Stimulated activated effector memory CD8-positive, alpha-beta T cell treated with anti-CD3 and anti-CD28 coated beads, Interleukin-12 subunit alpha, Interleukin-12 subunit beta, amount 100 ng/mL, for 72 hours (primary cell): ENCODE results near the gene MAP3K5.

ENCODE experiments used
- ATAC-seq: fragments of 150-1000 bp; cut with Tn5 transposase; 2 replicates; pipeline ENCODE4 v1.10.0; 2021
- DNase-seq, 2 donors: peaks; one replicate each; pipeline ENCODE4 v3.0.0; 2021 to 2022; ENCODE audit warnings: low spot score in 2 of 2
- H3K27ac Mint-ChIP-seq: one replicate; pipeline ENCODE4 v1.8.0; 2022; ENCODE audit warnings: mild to moderate bottlenecking, mixed read lengths
- H3K36me3 Mint-ChIP-seq: one replicate; pipeline ENCODE4 v1.8.0; 2022; ENCODE audit warnings: mild to moderate bottlenecking, mixed read lengths
- H3K4me1 Mint-ChIP-seq: one replicate; pipeline ENCODE4 v1.8.0; 2022; ENCODE audit warnings: mixed read lengths
- H3K4me3 Mint-ChIP-seq: one replicate; pipeline ENCODE4 v1.8.0; 2022; ENCODE audit warnings: mild to moderate bottlenecking, mixed read lengths
- H3K9me3 Mint-ChIP-seq: one replicate; pipeline ENCODE4 v1.8.0; 2022; ENCODE audit warnings: mixed read lengths

Gene MAP3K5

DNA sequence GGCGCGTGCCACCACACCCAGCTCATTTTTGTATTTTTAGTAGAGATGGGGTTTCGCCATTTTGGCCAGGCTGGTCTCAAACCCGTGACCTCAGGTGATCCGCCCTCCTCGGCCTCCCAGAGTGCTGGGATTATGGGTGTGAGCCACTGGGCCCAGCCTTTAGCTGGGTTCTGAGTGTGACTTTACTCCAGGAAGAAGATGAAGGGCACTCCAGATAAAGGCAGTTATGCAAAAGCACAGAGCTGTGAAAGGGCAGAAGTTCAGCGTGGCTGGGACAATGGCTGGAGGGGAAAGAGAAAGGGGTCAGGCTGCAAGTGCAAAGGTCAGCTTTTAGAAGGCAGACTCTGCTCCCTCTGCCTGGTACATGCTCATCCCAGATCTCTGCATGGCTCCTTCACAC lies 39.7 kb downstream of the MAP3K5 start:
- Mint-ChIP-seq H3K27ac (peak overlapping the region; percentile 63), H3K4me3 (peak overlapping the region; percentile 62), H3K4me1 (peaks cover 86% of the 10 kb centered on the region), H3K36me3 (no peaks in the 10 kb centered on the region), H3K9me3 (no peaks in the 10 kb centered on the region)
- no peak for ATAC-seq
- peak in 1 of 2 donors; percentile 48 for DNase-seq

DNA sequence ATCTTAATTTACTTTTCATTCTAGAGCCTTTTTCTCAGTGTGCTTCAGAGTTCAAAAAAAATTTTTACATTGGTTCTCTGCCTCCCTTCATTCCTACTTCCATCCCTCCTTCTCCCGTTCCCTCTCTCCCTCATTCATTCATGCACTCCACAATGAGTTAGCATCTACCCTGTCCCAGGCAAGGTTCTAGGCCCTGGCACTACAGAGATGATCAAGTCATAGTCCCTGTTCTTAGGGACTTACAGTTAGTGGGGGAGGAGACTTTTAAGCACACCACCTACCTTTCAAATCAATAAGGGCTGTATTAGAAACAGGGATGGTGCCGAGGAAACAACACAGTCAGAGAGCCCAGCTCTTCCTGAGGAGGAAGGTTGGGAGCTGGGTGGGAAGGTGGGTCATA lies 40.3 kb downstream of the MAP3K5 start:
- no peaks in the 10 kb centered on the region for H3K36me3 Mint-ChIP-seq
- no peak for ATAC-seq

DNA sequence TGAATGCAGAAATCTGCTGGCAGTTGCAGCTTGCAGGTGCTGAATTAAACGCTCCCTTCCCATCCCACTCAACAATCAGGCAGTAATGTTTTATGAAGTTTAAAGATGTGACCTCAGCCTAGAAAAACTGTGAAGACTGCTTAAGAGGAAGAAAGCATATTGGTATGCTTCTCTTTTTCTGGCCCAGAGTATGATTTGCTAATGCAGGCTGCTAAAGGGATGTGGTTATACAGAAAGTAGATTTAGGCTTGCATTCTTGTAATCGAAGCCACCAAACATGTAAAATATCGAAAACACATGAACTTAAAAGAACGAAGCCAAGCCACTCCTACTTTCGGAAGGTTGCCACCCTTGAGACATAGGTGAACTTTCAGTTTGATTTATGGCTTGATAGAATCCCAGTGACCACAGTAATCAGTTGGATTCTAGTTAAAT lies 40.7 kb downstream of the MAP3K5 start:
- peaks cover 88% of the 10 kb centered on the region for H3K4me1 Mint-ChIP-seq
- H3K27ac Mint-ChIP-seq = peak overlapping the region; percentile 63
- H3K36me3 Mint-ChIP-seq = no peaks in the 10 kb centered on the region
- peak; percentile 80 for ATAC-seq
- peak overlapping the region; percentile 62 for H3K4me3 Mint-ChIP-seq
- no peak for DNase-seq
- no peaks in the 10 kb centered on the region for H3K9me3 Mint-ChIP-seq

More for the DNA sequence above, 40.3 kb downstream of the MAP3K5 start:
- peak overlapping the region; percentile 63 for H3K27ac Mint-ChIP-seq
- H3K4me1 Mint-ChIP-seq = peaks cover 90% of the 10 kb centered on the region
- no peaks in the 10 kb centered on the region for H3K9me3 Mint-ChIP-seq
- DNase-seq = peak in 1 of 2 donors; percentile 50
- peak overlapping the region; percentile 62 for H3K4me3 Mint-ChIP-seq

DNA sequence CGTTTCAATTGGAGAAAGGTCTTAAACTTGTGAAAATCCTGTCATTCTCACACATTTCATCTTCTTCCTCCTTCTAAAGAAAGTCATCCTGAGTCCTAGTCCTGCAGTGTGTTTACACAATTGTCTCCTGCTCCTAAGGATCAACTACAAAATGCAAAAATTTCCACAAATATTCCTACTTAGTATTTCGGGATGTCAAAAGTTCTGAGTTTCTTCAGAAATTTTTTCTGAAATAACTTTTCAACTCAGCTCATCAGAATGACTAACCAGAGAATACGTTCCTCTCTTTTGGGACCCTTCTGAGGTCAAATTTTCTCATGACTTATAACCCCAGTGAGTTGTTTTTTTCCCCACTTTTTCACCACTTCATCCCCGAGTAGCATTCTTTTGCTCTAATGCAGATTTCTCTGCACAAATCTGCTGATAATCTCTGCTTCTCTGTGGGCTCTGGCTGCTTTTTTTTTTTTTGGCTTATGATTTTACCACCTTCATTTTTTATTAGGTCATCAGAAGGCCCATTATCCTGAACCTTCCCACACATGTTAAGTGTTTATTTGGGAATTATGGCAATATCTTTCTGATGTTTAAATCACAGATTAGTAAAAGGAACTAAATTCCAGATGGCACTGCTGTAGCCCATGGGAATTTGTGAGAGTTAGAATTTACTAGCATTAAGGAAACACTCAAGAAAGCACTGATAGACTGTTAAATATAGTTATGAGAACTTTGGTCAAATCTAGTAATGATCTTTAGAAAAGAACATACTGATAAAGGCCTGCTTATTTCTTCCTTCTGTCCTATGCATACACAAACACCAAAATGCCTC lies 41.4 kb downstream of the MAP3K5 start:
- peak overlapping the region; percentile 63 for H3K27ac Mint-ChIP-seq
- DNase-seq = no peak
- H3K9me3 Mint-ChIP-seq = no peaks in the 10 kb centered on the region
- H3K4me1 Mint-ChIP-seq = peaks cover 84% of the 10 kb centered on the region
- no peak for ATAC-seq
- H3K36me3 Mint-ChIP-seq = no peaks in the 10 kb centered on the region
- H3K4me3 Mint-ChIP-seq = peak overlapping the region; percentile 62

DNA sequence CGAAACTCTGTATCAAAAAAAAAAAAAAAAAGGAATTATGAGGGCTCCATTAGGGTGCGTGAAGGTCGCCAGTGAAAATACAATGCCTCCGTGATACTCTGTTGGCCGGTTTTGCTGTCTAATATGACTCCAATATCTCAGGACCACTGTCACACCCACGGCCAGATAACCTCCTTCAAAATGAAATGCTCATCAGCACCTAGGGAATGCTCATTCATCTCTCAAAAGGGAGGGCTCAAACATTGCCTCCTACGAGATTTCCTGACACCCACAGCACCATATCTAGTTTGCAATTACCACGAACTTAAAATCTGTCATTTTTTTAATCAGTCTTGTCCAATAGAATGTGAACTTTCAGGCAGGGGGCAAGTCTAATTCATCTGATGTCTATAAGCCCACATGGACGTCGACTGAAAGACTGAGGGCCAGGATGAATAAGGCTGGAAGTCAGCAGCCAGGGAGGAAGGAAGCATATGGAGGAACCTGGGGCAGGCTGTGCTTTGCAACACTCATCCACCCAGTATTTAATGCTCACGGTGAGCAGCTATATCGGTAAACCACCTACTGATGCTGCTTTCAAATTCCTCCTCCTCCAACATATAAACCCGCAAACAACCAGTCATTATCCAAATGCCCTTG lies 42.8 kb downstream of the MAP3K5 start:
- no peak for ATAC-seq
- H3K4me1 Mint-ChIP-seq = peaks cover 69% of the 10 kb centered on the region
- no peak for DNase-seq
- no peaks in the 10 kb centered on the region for H3K36me3 Mint-ChIP-seq
- H3K4me3 Mint-ChIP-seq = no peak overlapping the region
- H3K27ac Mint-ChIP-seq = peak overlapping the region; percentile 48
- no peaks in the 10 kb centered on the region for H3K9me3 Mint-ChIP-seq

DNA sequence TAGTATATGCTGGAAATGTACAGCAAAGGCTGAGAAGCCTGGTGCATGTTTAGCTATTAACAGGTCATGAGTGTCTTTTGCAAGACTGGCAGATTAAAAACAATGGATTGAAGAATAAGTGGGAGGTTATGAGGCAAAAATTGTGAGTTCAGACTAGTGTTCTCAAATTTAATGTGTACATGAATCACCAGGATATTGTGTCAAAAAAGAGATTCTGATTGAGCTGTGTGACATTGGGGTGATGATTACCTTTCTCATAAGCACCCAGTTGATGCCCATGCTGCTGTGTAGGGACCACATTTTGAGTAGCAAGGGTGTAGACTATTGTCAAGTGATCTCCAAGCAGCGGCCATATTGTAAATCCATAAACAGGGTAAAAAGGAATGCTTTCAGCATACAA lies 44.8 kb downstream of the MAP3K5 start:
- ATAC-seq = peak; percentile 56

DNA sequence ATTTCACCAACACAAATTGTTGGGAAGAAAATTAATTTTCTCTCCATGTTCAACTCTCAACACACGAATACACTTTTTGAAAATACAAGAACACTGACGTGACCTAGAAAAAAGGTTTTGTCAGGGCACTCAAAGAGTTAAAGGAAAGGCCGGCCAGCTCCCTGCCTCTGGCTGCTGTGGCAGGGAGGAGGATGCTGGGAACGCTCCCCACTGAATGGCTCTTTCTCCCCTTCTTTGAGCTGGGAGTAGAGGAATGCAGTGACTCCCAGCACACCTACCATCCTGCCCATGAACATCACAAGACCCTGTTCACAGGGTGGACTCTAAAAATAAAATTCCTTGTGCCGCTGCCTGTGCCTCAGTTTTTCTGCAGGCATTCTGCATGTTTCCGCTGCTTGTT lies 47.0 kb downstream of the MAP3K5 start:
- H3K36me3 Mint-ChIP-seq = no peaks in the 10 kb centered on the region
- no peak for DNase-seq
- H3K4me3 Mint-ChIP-seq = no peak overlapping the region
- peaks cover 51% of the 10 kb centered on the region for H3K4me1 Mint-ChIP-seq
- ATAC-seq = no peak
- H3K9me3 Mint-ChIP-seq = no peaks in the 10 kb centered on the region
- H3K27ac Mint-ChIP-seq = no peak overlapping the region

More for the DNA sequence above, 44.8 kb downstream of the MAP3K5 start:
- peak overlapping the region; percentile 5 for H3K27ac Mint-ChIP-seq
- H3K4me3 Mint-ChIP-seq = no peak overlapping the region
- H3K36me3 Mint-ChIP-seq = no peaks in the 10 kb centered on the region
- peaks cover 63% of the 10 kb centered on the region for H3K4me1 Mint-ChIP-seq
- H3K9me3 Mint-ChIP-seq = no peaks in the 10 kb centered on the region
- no peak for DNase-seq

DNA sequence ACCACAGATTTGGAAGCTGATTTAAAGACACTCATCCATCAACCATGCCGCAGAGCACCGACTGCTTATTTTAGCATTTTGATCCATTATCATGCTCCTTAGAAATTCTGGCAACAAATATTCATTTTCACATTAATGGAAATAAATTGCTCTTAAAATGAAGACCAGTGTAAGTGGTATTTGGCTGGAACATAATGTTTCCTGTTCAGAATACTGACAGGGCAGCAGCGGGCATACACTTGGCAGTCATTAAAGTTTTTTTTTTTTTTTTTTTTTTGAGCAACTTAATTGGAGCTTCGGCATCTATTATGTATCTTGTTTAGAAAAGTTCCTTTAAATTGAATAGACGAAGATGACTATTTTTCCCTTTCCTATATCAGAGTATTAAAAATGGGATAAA lies 47.4 kb downstream of the MAP3K5 start:
- no peak overlapping the region for H3K27ac Mint-ChIP-seq
- H3K4me3 Mint-ChIP-seq = no peak overlapping the region
- H3K9me3 Mint-ChIP-seq = no peaks in the 10 kb centered on the region
- no peak for DNase-seq
- no peak for ATAC-seq
- H3K36me3 Mint-ChIP-seq = no peaks in the 10 kb centered on the region
- H3K4me1 Mint-ChIP-seq = peaks cover 51% of the 10 kb centered on the region

DNA sequence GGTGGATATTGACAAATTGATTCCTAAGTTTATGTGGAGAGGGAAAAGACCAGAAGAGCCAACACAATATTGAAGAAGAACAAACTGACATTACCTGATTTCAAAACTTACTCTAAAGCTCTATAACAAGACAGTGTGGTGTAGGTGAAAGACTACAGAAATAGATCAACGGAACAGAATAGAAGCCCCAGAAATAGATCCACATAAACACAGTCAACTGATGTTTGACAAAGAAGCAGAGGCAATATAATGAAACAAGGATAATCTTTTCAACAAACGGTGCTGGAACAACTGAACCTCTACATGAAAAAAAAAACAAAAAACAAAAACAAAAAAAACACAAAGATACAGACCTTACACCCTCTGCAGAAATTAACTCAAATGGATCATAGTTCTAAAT lies 50.2 kb downstream of the MAP3K5 start:
- Mint-ChIP-seq H3K36me3 (no peaks in the 10 kb centered on the region), H3K9me3 (no peaks in the 10 kb centered on the region), H3K27ac (peak overlapping the region; percentile 85), H3K4me3 (no peak overlapping the region), H3K4me1 (peaks cover 55% of the 10 kb centered on the region)
- ATAC-seq (no peak), DNase-seq (no peak)

DNA sequence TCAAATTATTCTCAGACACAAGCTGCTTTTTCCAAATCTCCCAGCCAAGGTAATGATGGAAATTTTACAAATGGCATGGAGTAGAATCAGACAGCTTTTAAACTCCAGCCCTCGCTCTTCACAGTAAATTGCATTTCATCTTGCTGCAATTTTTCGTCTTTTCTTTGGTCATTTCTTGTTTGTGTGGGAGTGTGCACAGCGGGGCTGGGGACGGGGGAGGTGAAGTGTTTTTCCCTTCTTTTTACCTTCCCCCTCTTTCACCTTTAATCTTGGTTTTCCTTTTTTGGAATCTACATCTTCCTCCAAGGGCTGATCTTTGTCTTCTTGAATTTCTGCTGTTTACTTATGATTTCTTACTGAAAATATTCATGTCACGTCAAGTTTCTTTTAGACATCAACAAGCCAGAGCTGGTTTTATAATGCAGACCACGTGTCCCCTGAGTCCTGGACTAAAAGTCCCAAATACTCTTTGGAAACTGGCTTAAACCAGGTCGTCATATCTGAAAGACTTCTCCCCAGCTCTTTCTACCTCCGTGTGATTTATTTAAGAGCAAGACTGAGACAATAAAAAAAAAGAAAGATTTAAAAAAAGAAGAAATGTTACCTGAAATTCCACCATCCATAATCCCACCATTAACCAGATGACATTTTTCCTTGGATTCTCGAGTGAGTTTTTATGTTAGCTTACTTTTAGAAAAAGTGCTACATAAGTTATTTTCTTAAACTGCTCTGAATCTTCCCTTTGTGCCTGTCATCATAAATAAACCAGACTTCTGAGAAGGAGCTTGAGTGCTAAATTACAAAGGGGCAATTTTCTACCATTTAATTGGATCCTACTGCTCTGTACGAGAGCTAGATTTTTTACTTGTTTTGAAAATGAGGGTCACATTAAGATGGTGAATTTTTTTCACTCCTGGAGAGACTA lies 52.0 kb downstream of the MAP3K5 start:
- H3K4me1 Mint-ChIP-seq = peaks cover 51% of the 10 kb centered on the region
- no peak for ATAC-seq
- DNase-seq = no peak
- peak overlapping the region; percentile 35 for H3K27ac Mint-ChIP-seq
- no peaks in the 10 kb centered on the region for H3K36me3 Mint-ChIP-seq
- H3K4me3 Mint-ChIP-seq = no peak overlapping the region
- no peaks in the 10 kb centered on the region for H3K9me3 Mint-ChIP-seq

DNA sequence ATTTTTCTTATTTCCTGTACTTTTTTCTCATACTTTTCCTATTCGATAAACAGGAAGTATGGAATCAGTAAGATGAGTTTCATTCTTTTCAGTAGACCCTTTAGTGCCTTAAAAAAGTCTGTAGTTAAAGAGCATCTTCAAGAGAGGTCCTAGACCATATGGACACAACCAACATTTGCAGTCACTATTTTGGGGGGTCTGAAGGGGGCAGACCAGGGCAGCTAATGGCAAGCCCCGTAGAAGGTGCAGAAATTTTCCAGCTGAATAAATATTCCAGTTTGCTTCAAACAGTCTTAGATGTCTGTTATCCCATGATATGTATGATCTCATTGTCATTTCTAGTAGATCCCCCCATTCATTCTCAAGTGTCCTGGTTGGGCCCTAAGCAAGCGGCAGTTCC lies 52.8 kb downstream of the MAP3K5 start:
- H3K4me3 Mint-ChIP-seq = no peak overlapping the region
- peaks cover 51% of the 10 kb centered on the region for H3K4me1 Mint-ChIP-seq
- peak overlapping the region; percentile 23 for H3K27ac Mint-ChIP-seq
- no peak for DNase-seq
- H3K9me3 Mint-ChIP-seq = no peaks in the 10 kb centered on the region
- H3K36me3 Mint-ChIP-seq = no peaks in the 10 kb centered on the region
- ATAC-seq = no peak

DNA sequence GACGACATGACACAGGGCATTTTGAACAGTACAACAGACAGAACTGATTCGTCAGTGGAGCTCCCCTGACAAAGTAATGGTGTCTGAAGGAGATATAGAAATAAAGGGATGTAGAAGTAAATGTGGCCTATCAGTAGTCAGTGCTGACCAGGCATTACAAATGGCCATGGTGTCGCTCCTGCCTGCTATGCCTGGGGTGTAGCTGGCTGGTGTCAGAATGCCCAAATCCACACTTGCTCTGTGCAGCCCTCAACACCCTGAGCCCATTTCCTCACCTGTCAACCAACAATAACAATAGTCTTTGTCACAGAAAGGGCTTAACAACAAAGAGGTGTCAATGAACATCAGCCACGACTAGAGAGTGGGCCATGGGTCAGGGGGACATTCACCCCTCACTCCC lies 53.2 kb downstream of the MAP3K5 start:
- H3K4me1 Mint-ChIP-seq = peaks cover 51% of the 10 kb centered on the region
- H3K9me3 Mint-ChIP-seq = no peaks in the 10 kb centered on the region
- ATAC-seq (no peak), DNase-seq (no peak)
- H3K36me3 Mint-ChIP-seq = no peaks in the 10 kb centered on the region
- H3K27ac Mint-ChIP-seq = peak overlapping the region; percentile 23
- no peak overlapping the region for H3K4me3 Mint-ChIP-seq

DNA sequence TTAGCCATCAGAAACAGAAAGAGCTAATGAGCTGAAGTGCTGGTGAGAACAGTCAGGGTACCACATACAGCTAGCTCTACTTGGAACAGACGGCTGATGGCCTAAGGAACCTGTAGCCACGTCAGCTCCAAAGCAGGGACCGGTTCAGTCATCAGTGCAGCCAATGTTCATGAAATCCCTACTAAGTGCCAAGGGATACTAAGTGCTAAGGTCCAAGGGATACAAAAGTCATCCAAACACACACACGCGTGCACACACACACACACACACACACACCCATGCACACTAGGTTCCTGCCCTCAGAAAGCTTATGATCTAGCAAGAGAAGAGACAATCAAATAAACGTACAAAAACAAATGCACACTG lies 53.6 kb downstream of the MAP3K5 start:
- no peak for ATAC-seq

DNA sequence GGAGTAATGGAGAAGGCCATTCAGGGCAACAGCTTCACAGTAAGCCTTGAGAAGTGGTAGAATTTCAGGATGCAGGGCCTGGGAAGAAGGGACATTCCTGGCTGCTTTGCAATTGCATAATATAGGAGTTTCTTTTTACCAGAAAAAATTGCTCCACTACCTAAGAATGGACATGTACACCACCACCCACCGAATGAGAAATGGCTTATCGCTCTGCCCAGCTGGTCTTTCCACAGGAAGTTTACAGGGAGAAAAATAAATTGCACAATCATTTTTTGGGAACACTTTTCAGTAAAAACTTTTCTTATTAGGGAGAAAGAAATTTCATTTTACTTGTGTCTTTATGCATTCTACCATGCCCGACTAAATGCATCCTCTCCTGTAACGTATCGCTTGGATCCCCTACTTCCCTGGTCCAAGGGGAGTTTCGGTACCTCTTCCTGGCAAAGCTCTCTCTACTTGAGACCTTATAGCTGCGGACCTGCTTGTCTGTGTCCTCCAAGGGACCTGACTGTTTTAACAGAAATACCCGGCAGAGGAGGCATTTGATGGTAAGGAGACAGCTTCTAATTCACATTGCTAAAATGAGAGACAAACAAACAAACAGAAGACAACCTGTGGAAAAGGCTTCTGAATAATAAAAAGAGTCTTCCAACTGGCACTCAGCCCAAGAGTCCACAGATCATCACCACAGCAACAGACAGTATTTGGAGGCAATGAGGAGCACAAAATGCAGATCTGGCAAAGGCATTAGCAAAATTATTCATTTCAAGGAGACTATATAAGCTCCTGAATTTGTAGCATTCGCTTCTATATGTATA lies 54.2 kb downstream of the MAP3K5 start:
- DNase-seq (no peak), ATAC-seq (no peak)
- Mint-ChIP-seq H3K36me3 (no peaks in the 10 kb centered on the region), H3K4me3 (no peak overlapping the region), H3K27ac (peak overlapping the region; percentile 15), H3K9me3 (no peaks in the 10 kb centered on the region), H3K4me1 (peaks cover 43% of the 10 kb centered on the region)

More for the DNA sequence above, 53.6 kb downstream of the MAP3K5 start:
- no peak overlapping the region for H3K4me3 Mint-ChIP-seq
- H3K4me1 Mint-ChIP-seq = peaks cover 47% of the 10 kb centered on the region
- H3K27ac Mint-ChIP-seq = peak overlapping the region; percentile 15
- H3K9me3 Mint-ChIP-seq = no peaks in the 10 kb centered on the region
- no peak for DNase-seq
- no peaks in the 10 kb centered on the region for H3K36me3 Mint-ChIP-seq
